Activated CD4-positive, alpha-beta T cell treated with anti-CD3 and anti-CD28 coated beads for 24 hours (primary cell): ENCODE results near the gene PLD3.
"Not testable (repeated sequence)": the region's sequence is repeated elsewhere in the genome, so short reads cannot be mapped to it uniquely, and the experiment has no call there.

Experiments used
- DNase-seq, 2 donors: peaks; one replicate each; pipeline ENCODE4 v3.0.0-alpha.2; 2020; ENCODE audit warnings: low read depth in 2 of 2

Gene PLD3

DNA sequence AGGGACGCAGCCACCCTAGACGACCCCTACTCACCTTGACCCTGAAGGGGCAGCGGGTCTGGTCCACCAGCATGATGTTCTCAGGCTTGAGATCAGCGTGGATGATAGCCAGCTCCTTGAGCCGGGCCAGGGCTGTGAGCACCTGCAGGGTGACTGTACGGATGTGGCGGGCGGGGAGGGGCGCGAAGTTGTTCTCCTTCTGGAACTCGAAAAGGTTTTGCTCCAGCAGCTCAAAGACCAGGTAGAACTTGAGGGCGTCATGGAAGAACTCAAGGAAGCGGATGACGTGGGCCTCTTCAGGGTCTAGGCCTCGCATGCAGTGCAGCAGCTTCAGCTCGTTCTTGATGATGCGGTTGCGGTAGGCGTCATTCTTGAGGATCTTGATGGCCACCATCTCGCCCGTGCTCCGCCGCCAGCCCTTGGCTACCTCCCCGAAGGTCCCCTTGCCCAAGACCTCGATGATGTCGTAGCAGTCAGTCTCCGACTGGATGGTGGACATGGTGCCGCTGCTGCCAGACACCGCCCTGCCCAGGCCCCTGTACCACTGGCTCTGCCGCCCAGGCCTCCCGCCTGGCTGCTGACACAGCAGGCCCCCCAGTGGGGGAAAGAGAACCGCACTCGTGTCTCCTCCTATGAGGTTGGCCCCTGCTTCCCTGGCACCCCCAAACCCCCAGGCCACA, 41.0 kb downstream of the PLD3 start:
- no peak for DNase-seq

DNA sequence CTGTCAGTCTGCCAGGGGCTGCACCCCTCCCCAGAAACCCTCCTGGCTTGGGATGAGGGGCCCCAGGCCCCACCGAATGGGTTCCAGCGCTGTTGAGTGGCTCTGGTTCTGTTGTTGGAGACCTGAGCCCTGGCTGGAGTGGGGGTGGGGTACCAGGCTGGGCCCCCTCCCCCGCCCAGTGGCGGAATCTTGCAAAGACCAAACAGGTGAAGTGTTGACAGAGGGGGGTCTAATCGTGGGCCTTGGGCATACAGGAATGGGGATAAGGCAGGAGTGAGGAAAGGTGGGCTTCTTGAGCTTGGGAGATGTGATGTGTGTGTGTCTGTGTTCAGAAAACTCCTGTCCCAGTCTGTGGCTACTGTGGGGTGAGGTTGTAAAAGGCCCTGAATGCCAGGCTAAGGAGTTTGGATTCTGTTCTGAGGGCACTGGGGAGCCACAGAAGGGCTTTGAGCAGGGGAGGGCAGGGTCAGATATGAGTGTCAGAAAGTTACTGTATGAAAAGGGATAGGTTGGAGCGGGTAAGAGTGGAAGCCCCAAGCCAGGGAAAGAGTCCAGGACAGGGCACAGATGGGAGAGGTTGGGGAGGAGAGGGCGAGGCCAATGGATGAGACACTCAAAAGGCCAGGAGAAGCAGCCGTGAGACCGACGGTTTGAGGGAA, 41.7 kb downstream of the PLD3 start, which contains the start of gene HIPK4:
Gene HIPK4 (minus strand): TSS at position 98 of the 659 bp plus-strand sequence. CDS start 279 bp downstream, outside the sequence.
- no peak for DNase-seq

DNA sequence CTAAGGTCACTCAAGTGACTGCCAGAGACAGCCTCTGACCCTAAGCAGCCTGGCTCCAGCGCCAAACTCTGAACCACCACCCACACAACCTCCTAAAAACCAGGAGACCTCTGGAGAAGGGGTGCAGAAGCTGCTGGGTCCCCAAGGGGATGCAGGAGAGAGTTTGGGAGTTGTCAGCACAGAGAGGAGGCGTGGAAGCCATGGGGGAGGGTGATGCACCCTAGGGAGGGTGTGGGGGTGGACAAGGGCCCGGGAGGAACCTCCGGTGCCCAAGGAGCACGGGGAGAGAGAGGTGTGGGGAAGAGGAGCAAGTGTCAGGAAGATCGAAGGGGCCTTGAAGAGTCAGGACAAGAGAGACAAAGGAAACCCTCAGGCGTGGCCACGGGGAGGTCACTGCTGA, 43.6 kb downstream of the PLD3 start:
- no peak for DNase-seq

DNA sequence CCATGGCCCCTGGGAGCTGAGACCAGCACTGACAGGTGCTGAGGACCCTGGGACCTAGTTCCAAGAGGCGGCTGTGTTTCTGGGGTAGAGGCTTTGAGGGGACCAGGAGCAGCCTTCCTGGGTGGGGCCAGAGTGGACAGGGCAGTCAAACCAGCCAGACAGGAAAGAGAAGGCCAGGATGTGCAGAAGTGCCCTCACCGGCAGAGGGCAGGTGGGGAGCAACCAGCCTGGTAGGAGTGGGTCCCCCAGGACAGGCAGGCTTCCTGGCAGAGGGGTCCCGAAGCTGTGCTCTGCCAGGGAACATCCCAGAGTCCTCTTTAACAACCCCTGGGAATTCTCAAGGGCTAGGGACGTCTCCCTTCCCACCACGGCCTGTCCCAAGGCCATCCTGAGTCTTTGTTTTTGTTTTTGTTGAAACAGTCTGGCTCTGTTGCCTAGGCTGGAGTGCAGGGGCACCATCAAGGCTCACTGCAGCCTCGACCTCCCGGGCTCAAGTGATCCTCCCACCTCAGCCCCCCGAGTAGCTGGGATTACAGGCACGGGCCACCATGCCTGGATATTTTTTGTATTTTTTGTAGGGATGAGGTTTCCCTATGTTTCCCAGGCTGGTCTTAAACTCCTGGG, 44.5 kb downstream of the PLD3 start:
- no peak for DNase-seq

DNA sequence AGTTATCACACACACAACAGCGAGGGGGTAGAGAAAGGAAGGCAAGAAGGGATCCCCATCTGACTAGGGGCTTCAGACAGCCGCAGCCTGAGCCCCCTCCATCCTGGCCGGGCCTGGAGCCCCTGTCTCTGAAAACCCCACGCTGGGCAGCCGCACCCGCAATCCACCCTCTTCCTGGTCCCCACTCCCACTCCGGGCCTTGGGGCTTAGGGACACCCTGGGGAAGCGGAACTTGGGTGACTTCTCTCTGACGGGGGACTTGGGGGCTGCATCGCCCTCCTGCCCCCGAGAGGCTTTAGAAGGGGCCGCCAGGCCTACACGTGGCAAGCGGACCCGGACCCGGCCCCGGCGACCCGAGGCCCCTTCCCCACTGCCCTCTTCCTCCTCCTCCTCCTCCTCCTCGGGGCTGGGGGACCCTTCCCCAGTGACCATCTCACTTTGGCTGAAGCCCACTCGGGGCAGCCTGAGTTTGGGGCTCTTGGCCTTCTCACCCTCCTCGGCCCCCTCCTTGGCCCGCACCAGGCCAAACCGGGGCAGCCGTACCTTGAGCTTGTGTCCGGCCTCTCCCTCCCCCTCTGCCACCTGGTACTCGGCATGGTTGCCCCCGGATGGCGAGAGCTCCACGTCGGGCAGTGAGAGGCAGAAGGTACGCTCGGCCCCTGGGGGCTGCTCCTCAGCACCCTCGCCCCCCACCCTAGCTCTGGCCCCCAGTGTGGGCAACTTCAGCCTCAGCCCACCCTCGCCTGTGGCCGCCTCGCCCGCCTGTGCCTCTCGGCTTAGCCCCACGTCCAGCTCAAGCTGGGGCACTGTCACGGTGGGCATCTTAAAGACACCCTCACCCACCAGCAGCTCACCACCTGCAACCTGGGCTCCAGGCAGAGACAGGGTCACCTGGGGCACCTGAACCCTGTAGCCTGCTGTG, 45.7 kb downstream of the PLD3 start:
- DNase-seq: no peak

DNA sequence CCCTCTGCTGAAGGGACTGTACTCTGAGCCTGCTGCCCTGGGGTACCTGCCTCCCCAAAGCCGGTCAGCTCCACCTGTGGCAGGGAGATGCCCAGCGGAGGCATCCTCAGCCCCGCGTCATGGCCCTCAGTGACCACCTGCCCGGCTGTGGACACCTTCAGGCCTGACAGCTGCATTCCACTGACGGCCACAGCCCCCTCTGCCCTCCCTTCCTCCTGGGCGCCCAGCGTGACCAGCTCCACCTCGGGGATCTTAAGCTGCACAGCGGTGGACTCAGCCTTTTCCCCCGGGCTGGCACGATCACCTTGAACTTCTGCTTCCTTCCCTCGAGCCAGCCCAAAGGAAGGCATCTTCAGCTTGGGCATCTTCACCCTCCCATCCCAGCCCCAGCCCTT, 46.3 kb downstream of the PLD3 start:
- DNase-seq: no peak

DNA sequence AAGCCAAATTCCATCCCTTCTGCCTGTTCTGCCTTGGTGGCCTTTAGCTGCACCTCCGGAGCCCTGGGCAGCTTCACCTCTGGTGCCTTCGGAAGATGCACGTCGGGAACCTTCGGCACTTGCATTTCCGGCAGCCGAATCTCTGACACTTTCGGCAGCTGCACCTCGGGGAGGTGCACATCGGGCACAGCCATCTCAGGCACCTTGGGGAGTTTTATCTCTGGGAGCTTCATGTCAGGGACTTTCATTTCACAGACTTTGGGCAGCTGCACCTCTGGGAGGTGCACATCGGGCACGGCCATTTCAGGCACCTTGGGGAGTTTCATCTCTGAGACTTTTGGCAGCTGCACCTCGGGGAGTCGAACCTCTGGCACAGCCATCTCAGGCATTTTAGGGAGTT, 47.5 kb downstream of the PLD3 start:
- DNase-seq: no peak

DNA sequence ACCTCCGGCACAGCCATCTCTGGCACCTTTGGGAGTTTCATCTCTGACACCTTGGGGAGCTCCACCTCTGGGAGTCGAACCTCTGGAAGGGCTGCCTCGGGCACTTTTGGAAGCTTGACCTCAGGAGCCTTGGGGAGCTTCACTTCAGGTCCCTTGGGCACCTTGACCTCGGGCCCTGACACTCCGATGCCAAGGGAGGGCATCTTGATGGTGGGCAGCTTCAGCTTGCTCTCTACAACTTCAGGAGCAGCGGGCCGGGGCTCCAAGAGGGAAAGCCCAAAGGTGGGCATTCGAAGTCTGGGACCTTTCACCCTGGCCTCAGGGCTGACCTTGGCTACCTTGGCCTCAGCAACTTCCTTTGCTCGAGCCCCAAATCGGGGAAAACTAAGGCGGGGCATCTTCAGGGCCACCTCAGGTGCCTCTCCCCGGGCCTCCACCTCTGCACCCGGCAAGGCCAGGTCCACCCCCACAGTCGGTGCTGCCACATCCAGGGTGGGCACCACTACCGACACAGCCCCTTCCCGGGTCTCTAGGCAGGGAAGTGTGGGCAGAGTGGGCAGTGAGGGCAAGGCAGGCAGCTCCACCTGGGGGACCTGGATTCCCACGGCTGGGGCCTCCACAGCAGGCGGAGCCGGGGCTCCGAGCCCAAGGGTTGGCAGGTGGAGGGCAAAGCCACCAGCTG, 48.5 kb downstream of the PLD3 start:
- no peak for DNase-seq

DNA sequence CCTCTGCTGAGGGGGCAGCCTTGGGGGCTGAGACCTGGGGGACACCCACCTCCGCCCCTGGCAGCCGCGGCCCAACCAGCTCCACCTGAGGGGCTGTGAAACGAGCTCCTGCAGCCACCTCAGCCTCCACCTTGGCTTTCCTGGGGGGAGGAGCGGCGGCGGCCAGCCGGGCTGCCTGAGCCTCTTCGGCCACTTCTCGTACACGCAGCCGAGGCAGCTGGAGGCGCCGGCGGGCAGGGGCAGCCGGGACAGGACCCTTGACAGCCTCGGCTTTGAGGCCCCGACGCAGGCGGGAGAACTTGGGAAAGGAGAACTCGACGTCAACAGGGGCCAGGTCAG, 49.0 kb downstream of the PLD3 start:
- no peak for DNase-seq

DNA sequence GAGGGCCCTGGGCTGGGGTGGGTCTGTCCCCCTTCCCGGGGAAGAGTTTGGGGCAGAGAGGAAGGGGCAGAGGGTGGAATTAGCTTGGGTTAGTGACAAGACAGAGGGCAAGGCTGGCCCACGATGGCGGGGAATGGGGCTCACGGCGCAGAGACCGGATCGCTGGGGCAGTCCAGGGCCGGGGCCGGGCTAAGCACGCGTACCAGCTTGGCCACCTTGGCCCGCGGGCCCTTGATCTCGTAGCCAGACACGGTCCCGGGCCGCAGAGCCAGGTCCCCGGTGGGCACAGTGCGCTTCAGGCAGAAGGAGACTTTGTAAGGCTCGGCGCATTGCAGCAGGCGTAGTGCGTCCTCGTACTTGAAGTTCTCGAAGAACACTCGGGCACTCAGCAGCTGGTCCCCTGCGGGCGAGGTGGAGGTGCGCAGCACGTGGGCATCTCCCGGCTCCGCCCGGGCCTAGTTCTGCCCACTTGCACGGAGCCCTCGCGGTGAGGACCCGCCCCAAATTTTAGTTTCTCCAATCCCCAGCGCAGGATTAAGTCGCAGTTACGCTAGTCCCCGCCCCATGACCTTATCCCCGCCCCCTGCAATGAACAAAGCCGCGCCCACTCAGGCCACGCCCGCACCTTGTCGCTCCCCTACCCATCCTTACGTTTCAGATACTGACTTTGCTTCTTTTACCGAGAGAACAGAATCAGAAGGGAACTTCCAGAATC, 50.1 kb downstream of the PLD3 start:
- DNase-seq: peak; percentile 31 to 64

DNA sequence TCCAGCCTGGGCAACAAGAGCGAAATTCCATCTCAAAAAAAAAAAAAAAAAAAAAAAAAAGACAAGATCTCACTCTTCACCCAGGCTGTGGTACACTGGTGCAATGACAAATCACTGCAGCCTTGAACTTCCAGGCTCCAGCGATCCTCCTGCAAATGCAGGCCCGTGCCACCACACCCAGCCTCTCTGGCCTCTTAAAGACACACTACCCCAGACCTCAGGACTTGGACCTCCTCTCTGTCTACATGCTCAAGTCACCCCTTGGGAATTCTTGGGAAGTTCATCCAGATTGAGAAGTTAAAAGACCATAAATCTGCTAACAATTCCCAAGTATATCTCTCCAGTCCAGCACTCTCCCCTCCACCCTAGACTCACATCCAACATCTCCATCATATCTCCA, 52.1 kb downstream of the PLD3 start:
- DNase-seq: no peak

DNA sequence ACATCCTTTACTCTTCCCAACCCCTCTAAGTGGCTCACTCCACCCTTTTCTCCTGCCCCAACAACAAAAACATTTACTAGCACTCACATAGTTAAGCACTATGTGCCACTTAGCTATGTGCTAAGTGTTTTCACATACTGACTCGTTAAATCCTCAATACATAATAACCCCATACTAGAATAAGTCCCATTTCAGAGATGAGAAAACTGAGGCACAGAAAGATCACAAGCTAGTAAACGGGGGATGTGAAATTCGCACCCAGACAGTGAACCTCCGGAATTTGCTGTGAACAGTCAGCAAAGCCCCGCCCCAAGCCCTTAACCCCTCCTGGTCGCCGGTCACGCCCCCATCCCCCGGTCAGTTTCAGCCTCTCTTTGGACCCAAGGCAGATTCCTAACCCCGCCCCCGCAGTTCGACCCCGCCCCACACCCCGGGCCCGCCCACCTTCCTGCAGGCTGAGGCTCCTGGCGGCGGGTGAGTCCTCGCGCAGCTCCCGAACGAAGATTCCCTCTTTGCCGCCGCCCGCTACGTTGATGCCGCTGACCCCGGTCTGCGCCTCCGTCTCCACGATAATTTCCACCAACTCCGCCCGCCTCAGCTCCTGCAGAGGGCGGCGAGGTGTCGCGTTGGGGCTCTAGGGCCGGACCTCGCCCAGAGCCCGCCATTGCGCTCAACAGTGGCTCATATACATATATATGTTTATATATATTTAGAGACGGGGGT, 54.9 kb downstream of the PLD3 start:
- DNase-seq: peak; percentile 61 to 88

DNA sequence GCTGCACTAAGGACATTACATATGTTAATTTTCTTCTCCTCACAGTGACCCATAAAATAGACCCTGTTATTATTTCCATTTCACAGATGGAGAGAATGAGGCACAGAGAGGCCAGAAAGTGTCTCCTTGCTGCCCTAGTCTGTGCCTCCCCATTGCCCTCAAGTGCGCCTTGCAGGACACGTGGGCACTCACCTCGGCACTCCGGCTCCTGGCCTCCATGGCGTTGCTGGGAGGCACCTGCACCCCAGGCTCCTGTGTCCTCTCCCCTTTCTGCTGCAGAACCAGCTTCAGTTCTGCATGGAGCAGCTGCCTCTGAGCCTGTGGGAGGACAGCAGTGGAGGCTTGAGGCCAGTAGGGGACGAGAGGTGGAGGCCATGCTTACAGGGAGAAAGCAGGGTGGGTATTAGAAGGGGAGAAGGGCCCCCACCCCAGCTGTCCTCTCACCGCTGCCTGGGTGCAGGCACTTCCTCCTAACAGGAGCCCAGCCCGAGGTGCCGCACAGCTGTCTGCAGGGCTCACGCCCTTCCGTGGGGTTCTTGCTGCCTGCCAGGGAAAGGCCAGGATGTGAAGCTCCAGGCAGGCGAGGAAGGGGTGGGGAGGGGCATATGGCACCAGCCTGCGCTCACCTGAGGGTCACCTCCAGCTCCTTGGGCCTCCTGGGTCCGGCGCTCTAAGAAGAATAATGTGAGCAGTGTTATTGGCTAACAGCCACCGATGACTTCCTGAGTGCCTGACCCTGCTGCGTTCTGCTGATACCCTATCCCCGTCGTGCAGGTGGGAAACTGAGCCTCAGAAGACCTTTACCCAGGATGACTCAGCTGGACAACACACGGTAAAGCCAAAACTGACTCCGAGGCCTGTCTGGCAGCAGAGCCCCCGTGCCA, 59.5 kb downstream of the PLD3 start:
- no peak for DNase-seq

DNA sequence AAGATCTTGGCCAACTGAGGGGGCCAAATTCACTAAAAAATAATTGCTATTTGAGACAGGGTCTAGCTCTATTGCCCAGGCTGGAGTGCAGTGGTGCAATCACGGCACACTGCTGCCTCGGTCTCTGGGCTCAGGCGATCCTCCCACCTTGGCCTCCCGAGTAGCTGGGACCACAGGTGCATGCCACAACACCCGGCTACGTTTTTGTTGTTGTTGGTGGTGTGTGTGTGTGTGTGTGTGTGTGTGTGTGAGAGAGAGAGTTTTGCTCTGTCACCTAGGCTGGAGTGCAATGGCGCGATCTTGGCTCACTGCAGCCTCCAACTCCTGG, 60.1 kb downstream of the PLD3 start:
- not testable (repeated sequence) for DNase-seq

DNA sequence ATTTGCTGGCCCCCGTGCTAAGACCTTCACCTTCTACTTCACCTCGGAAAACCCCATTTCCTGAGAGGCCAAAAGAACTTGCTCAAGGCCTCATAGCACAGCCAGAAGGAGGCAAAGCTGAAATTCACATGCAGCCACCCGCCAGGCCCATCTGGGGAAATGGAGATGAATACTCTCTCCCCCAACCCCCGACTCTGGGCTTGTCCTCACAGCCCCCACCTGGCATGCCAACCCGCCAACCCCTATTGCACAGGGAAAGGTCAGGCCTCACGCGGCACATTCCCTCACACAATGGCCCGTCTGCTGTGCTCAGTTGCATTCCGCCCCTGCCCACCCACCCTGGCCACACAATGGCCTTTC, 61.5 kb downstream of the PLD3 start:
- no peak for DNase-seq

DNA sequence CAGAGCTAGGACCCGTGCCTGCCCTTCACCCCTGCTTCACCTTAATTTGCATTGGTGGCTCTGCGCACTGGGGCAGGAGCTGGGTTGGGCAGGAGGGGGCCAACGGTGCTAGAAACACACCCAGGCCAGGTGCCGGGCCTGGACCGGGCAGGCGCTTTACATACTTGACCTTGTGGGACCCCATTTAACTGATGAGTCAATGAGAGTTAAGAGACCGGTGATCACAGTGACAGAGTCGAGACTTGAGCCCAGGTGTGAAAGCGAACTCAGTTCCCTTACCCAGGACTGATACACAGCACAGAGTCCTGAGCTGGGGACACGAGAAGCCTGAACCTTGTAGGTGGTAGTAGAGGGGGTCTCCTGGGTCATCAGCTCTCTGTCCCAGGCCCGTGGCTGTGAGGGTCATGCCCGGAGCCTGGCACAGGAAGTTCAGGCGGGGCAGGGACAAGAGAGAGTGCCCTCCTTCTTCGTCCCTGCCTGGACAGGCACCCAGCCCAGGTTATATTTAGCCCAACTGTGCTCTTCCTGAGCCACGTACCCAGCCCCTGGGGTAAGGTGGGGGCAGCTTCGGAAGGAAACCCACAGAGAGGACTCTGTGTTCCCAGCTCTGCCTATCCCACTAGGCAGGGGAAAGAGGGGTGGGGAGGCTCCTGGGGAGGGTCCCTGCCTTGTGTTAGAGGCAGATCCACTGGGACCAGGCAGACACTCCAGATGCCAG, 62.8 kb downstream of the PLD3 start:
- DNase-seq: no peak

DNA sequence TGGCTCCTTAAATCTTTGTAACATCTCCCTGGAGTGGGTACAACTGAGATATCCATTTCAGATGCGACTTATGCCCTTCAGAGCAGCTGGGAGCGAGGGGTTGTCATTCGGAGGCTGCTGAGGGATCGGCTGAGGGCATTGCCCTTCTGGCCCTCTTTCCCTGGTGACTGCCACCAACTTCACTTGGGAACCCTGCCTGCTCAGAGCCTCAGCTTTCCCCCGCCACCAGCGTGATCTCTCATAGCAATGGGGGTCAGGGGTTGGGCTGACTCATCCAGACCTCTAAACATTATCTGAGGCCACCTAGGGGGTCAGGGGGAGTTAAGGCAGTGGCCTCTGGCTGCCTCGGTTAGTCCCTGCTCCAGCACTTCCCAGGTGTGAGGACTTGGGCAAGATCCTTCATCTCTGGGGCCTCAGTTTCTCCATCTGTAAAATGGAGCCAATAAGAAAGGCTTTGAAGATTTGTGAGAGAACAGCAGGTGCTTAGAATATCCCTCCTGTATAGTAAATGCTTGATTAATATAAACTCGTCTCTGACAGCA, 63.5 kb downstream of the PLD3 start:
- no peak for DNase-seq

DNA sequence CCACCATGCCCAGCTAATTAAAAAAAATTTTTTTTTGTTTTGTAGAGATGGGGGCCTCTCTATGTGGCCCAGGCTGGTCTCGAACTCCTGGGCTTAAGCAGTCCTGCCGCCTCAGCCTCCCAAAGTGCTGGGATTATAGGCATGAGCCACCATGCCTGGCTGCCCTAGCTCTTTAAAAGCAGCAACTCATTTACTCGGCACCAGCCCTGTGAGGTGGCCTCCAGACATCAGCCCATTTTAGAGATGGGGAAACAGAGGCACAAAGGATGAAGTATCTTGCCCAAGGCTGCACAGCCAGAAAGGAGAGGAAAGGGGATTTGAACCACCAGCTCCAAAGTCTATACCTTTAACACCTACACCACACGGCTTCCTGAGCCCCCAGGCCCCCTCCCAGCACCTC, 64.4 kb downstream of the PLD3 start:
- no peak for DNase-seq
